Endothelial cell of umbilical vein (primary cell): ENCODE data around the gene PLXDC1. TPM values are rescaled to one million over a fixed set of nuclear protein-coding genes. Genes with fewer than 3 reads are reported as not detected.

Experiments used
- BruUV-seq: library from RNA; stranded (reverse); fragments of 400-500 nt; replicated peaks from 2 replicates; lab custom pipeline; 2021; lab: Mats Ljungman, UMichigan
- CTCF ChIA-PET: fragments of 300-600, 350-600 bp; sonication (Branson Sonifier 250); formaldehyde crosslinking; loops from one replicate; lab custom pipeline; 2021; ENCODE audit warnings: antibody characterized with exemption, inconsistent platforms; lab: Charles Lee
- POLR2A ChIA-PET: fragments of 300-600, 350-600 bp; sonication (Branson Sonifier 250); formaldehyde crosslinking; loops from one replicate; lab custom pipeline; 2021; ENCODE audit warnings: antibody characterized with exemption, inconsistent platforms; lab: Charles Lee
- DNase-seq: peaks from one replicate; pipeline ENCODE4 v3.0.0-alpha.2; 2011; ENCODE audit warnings: low read depth, low spot score
- FAIRE-seq: peaks from 2 replicates; lab custom pipeline; 2011; peaks lifted over from hg19 to GRCh38; lab: Jason Lieb, UNC
- H2AFZ ChIP-seq: 2 replicates; pipeline ENCODE4 v1.6.0; 2012; ENCODE audit warnings: low read depth, low read length, control low read depth, inconsistent platforms
- H3K27ac ChIP-seq: 2 replicates; pipeline ENCODE4 v1.5.1; 2011; ENCODE audit warnings: low read depth, mild to moderate bottlenecking, control low read depth, low read length, moderate library complexity; ENCODE audit not compliant: insufficient read depth
- H3K27me3 ChIP-seq, 2 experiments: 2 replicates each; pipeline versions ENCODE4 v1.6.0 to v1.6.1; 2011; ENCODE audit warnings: low read length in 2 of 2, mixed read lengths in 1 of 2; ENCODE audit not compliant: control insufficient read depth in 2 of 2, insufficient read depth in 2 of 2
- H3K36me3 ChIP-seq, 2 experiments: 2 replicates in 1 of 2; 3 replicates in 1 of 2; pipeline ENCODE4 v1.5.1; 2011; ENCODE audit warnings: low read length in 2 of 2, mild to moderate bottlenecking in 1 of 2, moderate library complexity in 1 of 2; ENCODE audit not compliant: control insufficient read depth in 2 of 2, insufficient read depth in 2 of 2; ENCODE audit errors: extremely low read depth in 1 of 2
- H3K4me1 ChIP-seq: 3 replicates; pipeline ENCODE4 v1.5.1; 2011; ENCODE audit warnings: mild to moderate bottlenecking, low read length; ENCODE audit not compliant: control insufficient read depth, insufficient read depth; ENCODE audit errors: extremely low read depth
- H3K4me2 ChIP-seq: 2 replicates; pipeline ENCODE4 v1.6.1; 2011; ENCODE audit warnings: low read length, control low read depth, mixed read lengths; ENCODE audit not compliant: insufficient read depth
- H3K4me3 ChIP-seq, 3 experiments: fragments of 200-600 bp in 1 of 3; sonication (generic), shearing (Covaris generic) in 1 of 3; replicated peaks in 1 of 3; 2 replicates each; pipeline ENCODE4 v1.5.1; 2011 to 2016; ENCODE audit warnings: control low read depth in 3 of 3, low read length in 3 of 3, mild to moderate bottlenecking in 2 of 3, inconsistent platforms in 1 of 3, low read depth in 1 of 3, moderate library complexity in 1 of 3; ENCODE audit not compliant: insufficient read depth in 1 of 3
- H3K79me2 ChIP-seq: 2 replicates; pipeline ENCODE4 v1.6.0; 2012; ENCODE audit warnings: low read length, inconsistent platforms; ENCODE audit not compliant: control insufficient read depth, insufficient read depth
- H3K9ac ChIP-seq: replicated peaks from 2 replicates; pipeline ENCODE3; 2011; ENCODE audit warnings: low read length, control low read depth; ENCODE audit not compliant: insufficient read depth; ENCODE audit errors: extremely low read depth
- H3K9me1 ChIP-seq: replicated peaks from 3 replicates; pipeline ENCODE4 v1.6.0; 2011; ENCODE audit warnings: mild to moderate bottlenecking, low read length; ENCODE audit not compliant: control insufficient read depth, insufficient read depth; ENCODE audit errors: extremely low read depth
- H3K9me3 ChIP-seq: replicated peaks from 2 replicates; pipeline ENCODE4 v1.5.1; 2012; ENCODE audit warnings: low read length, inconsistent platforms; ENCODE audit not compliant: control insufficient read depth, insufficient read depth
- H4K20me1 ChIP-seq: replicated peaks from 2 replicates; pipeline ENCODE3; 2011; ENCODE audit warnings: mild to moderate bottlenecking, low read length; ENCODE audit not compliant: control insufficient read depth, insufficient read depth; ENCODE audit errors: extremely low read depth
- EZH2 ChIP-seq: IDR thresholded peaks from 2 replicates; pipeline ENCODE4 v1.6.1; 2012; ENCODE audit warnings: borderline replicate concordance, low read depth, mild to moderate bottlenecking, moderate library complexity, low read length, inconsistent platforms; ENCODE audit not compliant: severe bottlenecking
- FOS ChIP-seq: IDR thresholded peaks from 2 replicates; pipeline ENCODE4 v1.6.1; 2011; ENCODE audit warnings: mild to moderate bottlenecking, low read length, moderate library complexity, borderline replicate concordance; ENCODE audit not compliant: insufficient read depth
- GATA2 ChIP-seq: IDR thresholded peaks from 2 replicates; pipeline ENCODE4 v1.7.0; 2011; ENCODE audit warnings: low read depth, mild to moderate bottlenecking, moderate library complexity, mixed read lengths, low read length; ENCODE audit not compliant: insufficient read length, insufficient read depth
- JUN ChIP-seq: IDR thresholded peaks from 2 replicates; pipeline ENCODE4 v1.6.1; 2011; ENCODE audit warnings: borderline replicate concordance, low read depth; ENCODE audit not compliant: insufficient read length, insufficient read depth
- MAX ChIP-seq: IDR thresholded peaks from 2 replicates; pipeline ENCODE4 v1.6.1; 2011; ENCODE audit not compliant: insufficient read depth, insufficient read length
- MYC ChIP-seq: IDR thresholded peaks from one replicate; pipeline ENCODE4 v1.6.1; 2011; ENCODE audit warnings: mild to moderate bottlenecking, low read depth, low read length
- POLR2A ChIP-seq: IDR thresholded peaks from 2 replicates; pipeline ENCODE4 v1.6.1; 2012; ENCODE audit warnings: low read depth, mild to moderate bottlenecking, control low read depth, low read length
- POLR2AphosphoS5 ChIP-seq: IDR thresholded peaks from 2 replicates; pipeline ENCODE4 v1.6.1; 2012; ENCODE audit warnings: low read depth, mild to moderate bottlenecking, control low read depth, low read length, moderate library complexity; ENCODE audit not compliant: insufficient read depth
- dilution Hi-C: fragments of 300-500 bp; cut with MboI; formaldehyde crosslinking; loops from one replicate; pipeline ENCODE4 v1.15.0; 2019; ENCODE audit warnings: low sequenced_read_pairs; ENCODE audit not compliant: extremely low pct_ligation_motif_present
- intact Hi-C: fragments of 100-400 bp; cut with micrococcal nuclease; formaldehyde crosslinking; loops from one replicate; pipeline ENCODE4 v1.10.0; 2022
- polyA plus RNA-seq, 4 experiments: library from polyadenylated mRNA; depleted of rRNA in 3 of 4; stranded (reverse) in 3 of 4; unstranded in 1 of 4; fragments of >200 nt; gene quantifications; 2 replicates each; pipeline versions ENCODE4 v1.2.1 to v1.2.3, GENCODE V29; 2011 to 2012; ENCODE audit warnings: missing spikeins in 1 of 4
- total RNA-seq: library from RNA; stranded (reverse); gene quantifications from 2 replicates; pipeline ENCODE4 v1.2.3, GENCODE V29; 2021
- TF ChIP-seq, protein P1 (sequence below), 2 donors: IDR thresholded peaks; 1 replicate in 1 of 2; 2 replicates in 1 of 2; pipeline ENCODE4 v1.5.1; 2011; ENCODE audit warnings: low read length in 2 of 2, mild to moderate bottlenecking in 2 of 2, moderate library complexity in 2 of 2, control low read depth in 1 of 2, inconsistent platforms in 1 of 2, low read depth in 1 of 2; ENCODE audit not compliant: insufficient read depth in 1 of 2; ENCODE audit errors: extremely low read depth in 1 of 2

The PLXDC1 gene
- total and polyA plus RNA-seq, 2 donors (not counting 3 experiments of a cell fraction or from before 2014, with no cell fraction given) = 0.03 TPM; not detected in 1

DNA sequence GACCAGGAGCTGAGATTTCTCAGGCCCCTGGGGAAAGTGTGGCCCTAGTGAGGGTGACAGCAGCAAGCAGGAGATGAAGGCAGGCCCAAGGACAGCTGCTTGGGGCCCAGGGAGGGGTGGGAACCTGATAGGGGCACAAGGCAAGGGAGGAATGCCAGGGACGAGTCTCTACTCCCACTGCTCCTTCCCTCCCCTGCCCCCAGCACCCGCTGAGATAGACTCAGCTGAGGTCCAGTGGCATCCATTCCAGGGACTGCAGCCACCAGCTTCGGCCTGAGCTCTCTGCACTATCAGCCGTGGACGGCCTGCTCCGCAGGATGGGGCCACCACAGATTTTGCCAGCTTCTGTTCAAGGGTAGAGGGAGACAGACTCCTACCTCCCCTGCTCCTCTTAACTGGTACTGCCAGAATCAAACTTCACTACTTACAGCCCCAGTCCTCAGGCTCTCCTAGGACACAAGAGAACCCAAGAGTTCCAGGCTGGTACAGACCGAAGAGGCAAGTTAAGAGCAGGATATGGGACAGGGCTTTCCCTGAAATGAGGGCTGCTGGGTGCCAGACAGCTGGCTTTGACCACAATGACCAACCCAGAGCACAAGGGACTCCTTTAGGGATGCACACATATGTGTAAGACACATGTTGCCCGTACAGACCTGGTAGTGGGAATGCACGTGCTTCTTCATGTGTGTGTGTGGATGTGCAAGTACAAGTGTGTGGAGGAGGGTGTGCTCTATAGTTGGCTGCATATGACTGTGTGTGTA is 40.5 kb upstream of the PLXDC1 start:
- DNase-seq (no peak), FAIRE-seq (no peak)
- dilution Hi-C loops (no loop called here), intact Hi-C loops (no loop called here)
- BruUV-seq = no TSS peak
- H3K4me3 ChIP-seq = no peak overlapping the region
- no peak overlapping the region for H3K9ac ChIP-seq
- no peaks in the 10 kb centered on the region for H3K9me3 ChIP-seq
- H3K79me2 ChIP-seq = peaks cover 16% of the 10 kb centered on the region
- no peak for TF ChIP-seq MYC
- TF ChIP-seq EZH2 = no peak
- TF ChIP-seq POLR2AphosphoS5 = no peak
- no peak for TF ChIP-seq MAX
- no peak for TF ChIP-seq FOS
- TF ChIP-seq GATA2 = no peak
- TF ChIP-seq, protein P1, sequence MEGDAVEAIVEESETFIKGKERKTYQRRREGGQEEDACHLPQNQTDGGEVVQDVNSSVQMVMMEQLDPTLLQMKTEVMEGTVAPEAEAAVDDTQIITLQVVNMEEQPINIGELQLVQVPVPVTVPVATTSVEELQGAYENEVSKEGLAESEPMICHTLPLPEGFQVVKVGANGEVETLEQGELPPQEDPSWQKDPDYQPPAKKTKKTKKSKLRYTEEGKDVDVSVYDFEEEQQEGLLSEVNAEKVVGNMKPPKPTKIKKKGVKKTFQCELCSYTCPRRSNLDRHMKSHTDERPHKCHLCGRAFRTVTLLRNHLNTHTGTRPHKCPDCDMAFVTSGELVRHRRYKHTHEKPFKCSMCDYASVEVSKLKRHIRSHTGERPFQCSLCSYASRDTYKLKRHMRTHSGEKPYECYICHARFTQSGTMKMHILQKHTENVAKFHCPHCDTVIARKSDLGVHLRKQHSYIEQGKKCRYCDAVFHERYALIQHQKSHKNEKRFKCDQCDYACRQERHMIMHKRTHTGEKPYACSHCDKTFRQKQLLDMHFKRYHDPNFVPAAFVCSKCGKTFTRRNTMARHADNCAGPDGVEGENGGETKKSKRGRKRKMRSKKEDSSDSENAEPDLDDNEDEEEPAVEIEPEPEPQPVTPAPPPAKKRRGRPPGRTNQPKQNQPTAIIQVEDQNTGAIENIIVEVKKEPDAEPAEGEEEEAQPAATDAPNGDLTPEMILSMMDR (IDR thresholded peaks at IDR 0.05; ENCODE audit: extremely low read depth in 1 of 2, insufficient read depth in 1 of 2, low read depth in 1 of 2, low read length in 2 of 2) = no peak
- TF ChIP-seq JUN = no peak
- TF ChIP-seq POLR2A = no peak
- H3K27ac ChIP-seq = no peak overlapping the region
- peaks cover 3 to 24% of the 10 kb centered on the region in 2 experiments for H3K36me3 ChIP-seq
- H4K20me1 ChIP-seq = no peaks in the 10 kb centered on the region
- no peak overlapping the region for H3K4me2 ChIP-seq
- CTCF ChIA-PET = interaction anchor here (1.1 to 1.2 kb wide), 3 partner anchors 17 to 53 kb away, joined by 3 to 5 read pairs (median 5); no protein-coding TSS in a partner anchor
- no peak overlapping the region for H2AFZ ChIP-seq
- H3K27me3 ChIP-seq = no peaks in the 10 kb centered on the region
- no peaks in the 10 kb centered on the region for H3K9me1 ChIP-seq
- H3K4me1 ChIP-seq = peaks cover 3% of the 10 kb centered on the region
- POLR2A ChIA-PET = no interaction called here
